Heart left ventricle (tissue), 16 donors: ENCODE data around the gene MBP. TPM values are rescaled to one million over a fixed set of nuclear protein-coding genes. Genes with fewer than 3 reads are reported as not detected.

Experiments used
- ATAC-seq, 4 donors: fragments of 200-7000 bp; cut with Tn5 transposase; one replicate each; pipeline ENCODE4 v1.9.1; 2020 to 2022; ENCODE audit warnings: moderate library complexity in 4 of 4, mild to moderate bottlenecking in 3 of 4, moderate number of reproducible peaks in 1 of 4
- DNase-seq, 5 donors: peaks; one replicate each; pipeline ENCODE4 v3.0.0-alpha.2; 2020
- H3K27ac ChIP-seq, 12 donors: fragments of 200-600 bp; sonication (generic) in 4 of 12; one replicate each; pipeline versions ENCODE4 v1.5.0 to v1.8.0; 2016 to 2022; ENCODE audit warnings: mild to moderate bottlenecking in 2 of 12
- H3K27me3 ChIP-seq, 9 donors: fragments of 200-600 bp; sonication (generic) in 2 of 9; one replicate each; pipeline versions ENCODE4 v1.5.1 to v1.8.0; 2016 to 2022; ENCODE audit warnings: mild to moderate bottlenecking in 3 of 9
- H3K36me3 ChIP-seq, 9 donors: fragments of 200-600 bp; sonication (generic) in 2 of 9; one replicate each; pipeline versions ENCODE4 v1.5.0 to v1.8.0; 2018 to 2022; ENCODE audit warnings: mild to moderate bottlenecking in 2 of 9
- H3K4me1 ChIP-seq, 12 donors: fragments of 200-600 bp; sonication (generic) in 4 of 12; one replicate each; pipeline versions ENCODE4 v1.5.0 to v1.8.0; 2016 to 2022; ENCODE audit warnings: mild to moderate bottlenecking in 3 of 12
- H3K4me3 ChIP-seq, 12 donors: fragments of 200-600 bp; sonication (generic) in 4 of 12; one replicate each; pipeline versions ENCODE4 v1.5.0 to v1.8.0; 2017 to 2022; ENCODE audit warnings: mild to moderate bottlenecking in 9 of 12, moderate library complexity in 4 of 12
- H3K9me3 ChIP-seq, 12 donors: fragments of 200-600 bp; sonication (generic) in 4 of 12; one replicate each; pipeline versions ENCODE4 v1.5.0 to v1.8.0; 2016 to 2022; ENCODE audit warnings: mild to moderate bottlenecking in 1 of 12
- CTCF ChIP-seq, 12 donors: fragments of 200-600 bp; sonication (generic) in 4 of 12; IDR thresholded peaks; one replicate each; pipeline versions ENCODE4 v1.5.0 to v1.8.0; 2018 to 2022; ENCODE audit warnings: antibody characterized with exemption in 12 of 12, mild to moderate bottlenecking in 5 of 12
- POLR2A ChIP-seq, 2 donors: fragments of 450-650 bp; IDR thresholded peaks; one replicate each; pipeline ENCODE4 v1.6.1; 2017; ENCODE audit warnings: antibody characterized with exemption in 2 of 2, mild to moderate bottlenecking in 2 of 2, moderate library complexity in 2 of 2
- WGBS, 4 donors: extraction: QIAGEN DNeasy Blood & Tissue Kit in 2 of 4; methylation state at CpG; one replicate each; pipeline versions ENCODE4 v1.1.5 to v1.1.7; 2013 to 2018; 5-methylcytosine and 5-hydroxymethylcytosine counted together
- intact Hi-C, 10 donors: fragments of 100-400 bp; cut with DNase I; formaldehyde crosslinking; loops; one replicate each; pipeline versions ENCODE4 v1.11.1 to v1.14.2; 2022
- polyA plus RNA-seq, 2 donors: library from polyadenylated mRNA; stranded (reverse); fragments of 200-250 nt; gene quantifications; one replicate each; pipeline ENCODE4 v1.2.3, GENCODE V29; 2013
- total RNA-seq, 9 donors: library from RNA; depleted of rRNA in 2 of 9; stranded (reverse); fragments of >200 nt in 2 of 9; fragmentation: NEBNext Ultra II Directional in 3 of 9; extraction: Animal tissue kit (Norgen Biotek cat#: 25700) in 3 of 9; gene quantifications; one replicate each; pipeline versions ENCODE4 v1.1.0 to v1.2.4, GENCODE V29; 2016 to 2023
- donor health status: ischemic (EF 13 %, LVEDD 7.1; RV severe dilation, severe dysfunction).
- donor health status: healthy with polysubstance abuse.
- donor health status: DM: no; HTN: yes; CAD: no.
- donor health status: DM: no; HTN: no; CAD: no.
- donor health status: ischemic (EF 25% LVEDD 6.9; RV normal size, moderate dysfunction).
- donor health status: ischemic (EF 25% LVEDD 5.7; RV mildly dilated, moderate dysfunction).
- donor health status: healthy.
- donor health status: DM: yes; HTN: yes; CAD: no.
- donor health status: ischemic (EF 35%, LVEDD 5.7; RV mildly dilated, moderate dysfunction).
- donor health status: nonischemic (EF 11% LVEDD 7.7; RV severe dilation, severe dysfunction).
- donor health status: DM: yes; HTN: yes; CAD: no.
- donor health status: PGD.
- donor health status: ischemic (EF 29% LVEDD 5.4; RV normal size, mild dysfunction).
- donor health status: nonischemic (EF 23%, LVEDD 6.1; RV moderate dilation, normal function).

MBP gene
- total and polyA plus RNA-seq, 11 donors = 7.7 to 93.0 (median 31.8) TPM

GRCh38 chr18:77151772-77152520 lies 19.4 kb upstream of the MBP start:
- H3K27ac ChIP-seq = no peak overlapping the region
- 84 to 88% (median 85%) methylated on average over 22 of the region's 22 CpGs for WGBS, 4 donors
- no peak for ATAC-seq
- no peak for DNase-seq
- H3K36me3 ChIP-seq = no peaks in the 10 kb centered on the region
- peaks cover 0 to 14% (median 0%) of the 10 kb centered on the region in 12 donors for H3K4me1 ChIP-seq
- H3K27me3 ChIP-seq = no peaks in the 10 kb centered on the region
- intact Hi-C loops = no loop called here
- peaks cover 0 to 5% (median 0%) of the 10 kb centered on the region in 12 donors for H3K9me3 ChIP-seq
- H3K4me3 ChIP-seq = no peak overlapping the region
- TF ChIP-seq POLR2A (IDR thresholded peaks at IDR 0.05) (no peak), CTCF (IDR thresholded peaks at IDR 0.05) (no peak)

GRCh38 chr18:77151033-77151771 lies 18.6 kb upstream of the MBP start:
- Histone ChIP-seq H3K4me1 (peaks cover 0 to 18% (median 0%) of the 10 kb centered on the region in 12 donors), H3K27me3 (no peaks in the 10 kb centered on the region), H3K4me3 (no peak overlapping the region), H3K9me3 (peaks cover 0 to 5% (median 0%) of the 10 kb centered on the region in 12 donors), H3K27ac (no peak overlapping the region), H3K36me3 (no peaks in the 10 kb centered on the region)
- ATAC-seq (no peak), DNase-seq (no peak)
- WGBS, 4 donors = 80 to 93% (median 90%) methylated on average over 8 of the region's 8 CpGs
- intact Hi-C loops = no loop called here
- TF ChIP-seq CTCF (IDR thresholded peaks at IDR 0.05) = no peak
- no peak for TF ChIP-seq POLR2A (IDR thresholded peaks at IDR 0.05)

- no peak for TF ChIP-seq POLR2A (IDR thresholded peaks at IDR 0.05)
- no peak for TF ChIP-seq CTCF (IDR thresholded peaks at IDR 0.05)
- 79 to 88% (median 84%) methylated on average over 4 of the region's 4 CpGs for WGBS, 4 donors
- ATAC-seq = no peak
Observed at GRCh38 chr18:77150588-77150987, 18.0 kb upstream of the MBP start.

GRCh38 chr18:77148289-77148688 lies 15.7 kb upstream of the MBP start:
- ATAC-seq = no peak
- H3K4me1 ChIP-seq = peaks cover 0 to 18% (median 0%) of the 10 kb centered on the region in 12 donors

More at GRCh38 chr18:77150588-77150987, 18.0 kb upstream of the MBP start:
- Histone ChIP-seq H3K4me1 (peaks cover 0 to 18% (median 0%) of the 10 kb centered on the region in 12 donors), H3K27ac (no peak overlapping the region), H3K4me3 (no peak overlapping the region), H3K36me3 (no peaks in the 10 kb centered on the region), H3K27me3 (no peaks in the 10 kb centered on the region), H3K9me3 (peaks cover 0 to 5% (median 0%) of the 10 kb centered on the region in 12 donors)
- intact Hi-C loops = no loop called here
- DNase-seq = no peak

More at GRCh38 chr18:77148289-77148688, 15.7 kb upstream of the MBP start:
- TF ChIP-seq POLR2A (IDR thresholded peaks at IDR 0.05) (no peak), CTCF (IDR thresholded peaks at IDR 0.05) (no peak)
- no peaks in the 10 kb centered on the region for H3K36me3 ChIP-seq
- intact Hi-C loops = no loop called here
- 79 to 95% (median 88%) methylated on average over 2 of the region's 2 CpGs for WGBS, 4 donors
- no peak overlapping the region for H3K27ac ChIP-seq
- no peak overlapping the region for H3K4me3 ChIP-seq
- H3K9me3 ChIP-seq = peaks cover 0 to 6% (median 3%) of the 10 kb centered on the region in 12 donors
- DNase-seq = no peak
- H3K27me3 ChIP-seq = no peaks in the 10 kb centered on the region
